GM12878 (cell line): ENCODE results near the gene RAPGEF6.

Experiments
- CHD2 ChIP-seq: IDR thresholded peaks from 2 replicates; pipeline ENCODE4 v1.6.1; 2011; ENCODE audit warnings: low read depth, low read length, improper control_type of control experiment, borderline replicate concordance
- POLR2AphosphoS5 ChIP-seq: IDR thresholded peaks from 2 replicates; pipeline ENCODE4 v1.6.1; 2011; ENCODE audit warnings: mild to moderate bottlenecking, low read length, inconsistent platforms

GRCh38 chr5:131548176-131548575 lies 86.9 kb downstream of the RAPGEF6 start:
- no peak for TF ChIP-seq POLR2AphosphoS5
- TF ChIP-seq CHD2, result no peak
